ENCODE data around the gene ADD1.
"Not testable (repeated sequence)": the region's sequence is repeated elsewhere in the genome, so short reads cannot be mapped to it uniquely, and the experiment has no call there.

ADD1 gene

GRCh38 chr4:2944586-2945526, 101.2 kb downstream of the ADD1 start:
- no peak for DNase-seq (ENCODE audit: low spot score)

- DNase-seq (ENCODE audit: low spot score), result not testable (repeated sequence)
Measured at GRCh38 chr4:2945619-2946604, 102.3 kb downstream of the ADD1 start.

GRCh38 chr4:2946812-2947600, 103.4 kb downstream of the ADD1 start:
- no peak for DNase-seq (ENCODE audit: low spot score)

DNA sequence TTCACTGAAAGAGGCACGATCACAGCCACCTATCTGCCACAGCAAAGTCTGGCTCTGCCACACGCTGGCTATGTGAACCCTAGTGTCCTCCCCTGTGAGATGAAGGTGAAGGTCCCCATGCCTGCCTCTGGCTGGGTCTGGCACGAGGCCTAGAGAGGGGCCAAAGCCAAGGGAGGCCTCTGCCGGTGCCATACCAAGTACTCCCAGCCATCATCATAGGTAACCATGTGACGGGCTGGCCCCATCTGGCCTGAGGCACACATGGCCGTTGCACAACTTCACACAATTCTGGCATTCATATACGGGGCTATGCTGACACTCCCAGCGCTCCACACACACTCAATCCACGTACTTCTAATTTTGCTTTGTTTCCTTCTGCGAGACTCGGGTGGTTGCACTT, 104.3 kb downstream of the ADD1 start:
- no peak for DNase-seq (ENCODE audit: low spot score)

- DNase-seq (ENCODE audit: low spot score), result no peak
Measured at GRCh38 chr4:2948895-2949781, 105.5 kb downstream of the ADD1 start.

- DNase-seq (ENCODE audit: low spot score), result no peak
Measured at GRCh38 chr4:2949782-2950125, 106.1 kb downstream of the ADD1 start.

DNA sequence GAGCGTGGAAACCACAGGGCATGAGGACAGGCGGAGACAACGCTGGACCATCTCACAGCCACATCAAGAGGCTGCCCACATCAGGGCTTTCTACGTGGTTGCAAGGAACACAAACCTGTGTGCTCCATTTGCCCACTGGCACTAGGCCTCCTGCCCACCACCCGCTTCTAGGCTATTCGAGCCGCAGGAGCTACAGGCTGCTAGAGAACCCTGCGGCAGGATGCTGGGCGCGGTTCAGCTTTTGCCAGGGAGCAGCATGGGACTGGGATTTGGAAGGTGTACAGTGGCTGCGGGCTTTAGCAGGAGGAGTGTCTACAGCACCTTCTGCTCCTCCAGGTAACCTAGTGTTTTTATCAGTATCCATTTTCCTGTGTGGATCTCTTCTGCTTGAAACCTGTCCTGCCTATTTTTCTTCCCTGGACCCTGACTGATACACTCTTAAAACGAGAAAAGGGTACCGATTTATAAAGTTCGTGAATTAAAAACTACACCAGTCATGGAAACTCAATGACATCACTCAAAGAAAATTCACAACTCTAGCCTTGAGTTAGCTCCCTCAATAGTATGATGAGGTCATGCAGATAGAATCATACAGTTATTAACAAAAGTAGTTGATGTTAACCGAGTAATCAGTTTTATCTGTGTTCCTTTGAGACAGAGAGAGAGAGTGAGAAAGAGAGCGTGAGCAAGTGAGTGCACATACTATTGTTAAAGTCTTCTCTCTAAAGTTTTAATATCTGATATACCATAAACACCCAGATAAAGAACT, 106.8 kb downstream of the ADD1 start:
- no peak for DNase-seq (ENCODE audit: low spot score)

DNA sequence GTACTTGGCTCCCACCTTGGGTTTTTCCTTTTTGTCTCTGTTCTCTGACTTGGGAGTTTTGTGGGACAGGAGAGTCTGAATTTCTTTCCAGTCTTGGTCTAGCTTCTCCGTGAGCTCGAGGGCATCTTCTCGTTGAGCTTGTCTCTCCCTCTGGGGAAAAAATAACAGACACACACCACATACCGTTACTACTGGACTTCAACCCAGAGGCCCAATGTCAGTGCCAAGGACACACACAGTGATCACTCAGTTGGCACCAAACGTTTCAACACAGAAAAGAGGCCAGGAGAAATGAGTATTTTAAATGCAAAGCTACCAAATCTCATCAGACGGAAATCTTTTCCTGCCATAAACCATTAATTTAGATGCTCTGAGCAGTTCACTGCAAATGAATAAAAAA, 109.9 kb downstream of the ADD1 start:
- no peak for DNase-seq (ENCODE audit: low spot score)

GRCh38 chr4:2954358-2955185, 110.9 kb downstream of the ADD1 start:
- no peak for DNase-seq (ENCODE audit: low spot score)

GRCh38 chr4:2955186-2956044, 111.8 kb downstream of the ADD1 start:
- not testable (repeated sequence) for DNase-seq (ENCODE audit: low spot score)

GRCh38 chr4:2958446-2958845, 114.8 kb downstream of the ADD1 start:
- DNase-seq (ENCODE audit: low spot score), result no peak

DNA sequence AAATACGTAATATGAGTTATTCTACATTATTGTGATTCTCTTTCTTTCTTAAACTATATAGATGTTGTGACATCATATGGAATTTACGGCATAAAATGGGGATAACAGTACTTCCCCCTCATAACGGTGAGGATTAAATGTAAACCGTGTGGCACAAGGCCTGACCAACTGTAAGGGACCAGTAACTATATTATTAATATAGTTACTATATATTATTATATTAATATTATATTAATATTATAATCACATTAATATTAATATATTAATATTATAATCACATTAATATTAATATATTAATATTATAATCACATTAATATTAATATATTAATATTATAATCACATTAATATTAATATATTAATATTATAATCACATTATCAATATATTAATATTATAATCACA, 116.8 kb downstream of the ADD1 start:
- not testable (repeated sequence) for DNase-seq (ENCODE audit: low spot score)

DNA sequence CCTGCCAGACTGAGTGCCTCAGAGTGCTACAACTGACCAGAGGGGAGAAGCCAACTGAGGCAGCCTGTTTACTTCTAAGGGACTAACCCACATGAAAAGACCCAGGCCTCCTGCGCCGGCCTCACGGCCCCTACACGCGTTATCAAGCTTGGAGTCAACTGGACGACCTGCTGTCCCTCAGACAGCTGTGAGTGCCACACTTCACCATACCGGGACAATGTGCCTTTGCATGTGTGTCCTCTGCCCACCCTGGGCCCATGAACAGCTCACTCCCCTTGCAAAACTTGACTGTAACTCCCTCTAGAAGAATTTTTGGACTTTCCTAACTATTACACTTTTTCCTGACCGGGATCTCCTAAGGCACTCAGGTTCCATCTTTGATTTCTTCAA, 117.8 kb downstream of the ADD1 start:
- no peak for DNase-seq (ENCODE audit: low spot score)

GRCh38 chr4:2961811-2962441, 118.3 kb downstream of the ADD1 start:
- no peak for DNase-seq (ENCODE audit: low spot score)

DNA sequence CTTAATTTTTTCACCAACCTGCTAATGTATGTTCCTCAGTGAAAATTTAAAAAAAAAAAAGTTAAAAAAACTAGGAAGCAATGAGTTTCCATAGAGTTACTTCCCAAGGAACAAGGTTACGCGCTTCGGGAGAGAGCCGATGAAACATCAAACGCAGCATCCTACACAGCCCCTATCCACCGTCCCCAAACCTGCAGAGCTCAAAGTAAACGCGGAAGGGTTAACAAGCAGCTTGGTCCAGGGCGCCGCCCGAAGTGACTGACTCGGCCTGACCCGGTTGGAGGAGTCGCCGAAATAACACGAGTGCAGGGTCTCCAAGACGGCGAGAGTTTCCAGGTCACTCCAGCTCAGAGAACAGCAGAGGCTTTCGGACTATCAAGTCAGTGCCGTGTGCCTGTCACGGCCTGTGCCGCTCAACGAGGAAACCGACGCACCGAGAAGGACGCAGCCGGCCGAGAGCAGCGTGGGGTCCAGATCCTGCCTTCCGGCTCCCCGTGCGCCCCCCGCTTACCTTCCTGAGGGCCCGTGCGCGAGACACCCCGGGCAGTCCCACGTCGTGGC, 119.0 kb downstream of the ADD1 start:
- DNase-seq (ENCODE audit: low spot score), result peak; percentile 41

GRCh38 chr4:2963175-2963965, 119.7 kb downstream of the ADD1 start, which contains the start of the genes GRK4 and NOP14:
Gene GRK4, plus strand, starts transcription at chr4:2963571. Its CDS starts 500 bp downstream, at chr4:2964071.
Gene NOP14, minus strand, starts transcription at chr4:2963406. Its CDS starts 87 bp downstream, at chr4:2963319.
- peak; percentile 99 for DNase-seq (ENCODE audit: low spot score)

Measured in LoVo (cell line).